Thymus (tissue), 11 donors: ENCODE measurements around the gene GALNT7. TPM values are rescaled to one million over a fixed set of nuclear protein-coding genes. Genes with fewer than 3 reads are reported as not detected.

Source experiments
- DNase-seq, 9 donors: peaks; one replicate each; pipeline ENCODE4 v3.0.0-alpha.2; 2013; ENCODE audit warnings: low spot score in 9 of 9, low read depth in 6 of 9, missing footprints in 1 of 9
- H3K27ac ChIP-seq, 2 donors: one replicate each; pipeline ENCODE4 v1.5.1; 2013; ENCODE audit warnings: control low read depth in 1 of 2, low read depth in 1 of 2, low read length in 1 of 2, mild to moderate bottlenecking in 1 of 2, moderate library complexity in 1 of 2
- H3K27me3 ChIP-seq, 2 donors: one replicate each; pipeline ENCODE4 v1.5.1; 2013; ENCODE audit warnings: low read length in 1 of 2; ENCODE audit not compliant: control insufficient read depth in 2 of 2, insufficient read depth in 1 of 2
- H3K36me3 ChIP-seq, 2 donors: one replicate each; pipeline ENCODE4 v1.5.1; 2013; ENCODE audit warnings: low read length in 1 of 2, mild to moderate bottlenecking in 1 of 2, moderate library complexity in 1 of 2; ENCODE audit not compliant: control insufficient read depth in 2 of 2, insufficient read depth in 2 of 2
- H3K4me1 ChIP-seq, 2 donors: one replicate each; pipeline ENCODE4 v1.5.1; 2013; ENCODE audit warnings: low read length in 2 of 2; ENCODE audit not compliant: control insufficient read depth in 2 of 2, insufficient read depth in 2 of 2
- H3K4me3 ChIP-seq, 2 donors: one replicate each; pipeline ENCODE4 v1.5.1; 2013; ENCODE audit warnings: low read length in 2 of 2, control low read depth in 1 of 2, mild to moderate bottlenecking in 1 of 2
- H3K9me3 ChIP-seq, 2 donors: one replicate each; pipeline ENCODE4 v1.5.1; 2013; ENCODE audit warnings: low read length in 1 of 2, mild to moderate bottlenecking in 1 of 2; ENCODE audit not compliant: control insufficient read depth in 2 of 2, insufficient read depth in 1 of 2
- WGBS: extraction: QIAGEN DNeasy Blood & Tissue Kit; methylation state at CpG from one replicate; pipeline ENCODE4 v1.1.7; 2013; 5-methylcytosine and 5-hydroxymethylcytosine counted together
- polyA plus RNA-seq: library from polyadenylated mRNA; stranded (reverse); fragments of 200-250 nt; gene quantifications from one replicate; pipeline ENCODE4 v1.2.3, GENCODE V29; 2013
- total RNA-seq: library from RNA; stranded (reverse); fragments of 120-200 nt; gene quantifications from one replicate; pipeline ENCODE4 v1.2.4, GENCODE V29; 2013
- donor health status: healthy.

The GALNT7 gene
- total and polyA plus RNA-seq, 2 donors: 40.5 to 81.1 TPM

DNA sequence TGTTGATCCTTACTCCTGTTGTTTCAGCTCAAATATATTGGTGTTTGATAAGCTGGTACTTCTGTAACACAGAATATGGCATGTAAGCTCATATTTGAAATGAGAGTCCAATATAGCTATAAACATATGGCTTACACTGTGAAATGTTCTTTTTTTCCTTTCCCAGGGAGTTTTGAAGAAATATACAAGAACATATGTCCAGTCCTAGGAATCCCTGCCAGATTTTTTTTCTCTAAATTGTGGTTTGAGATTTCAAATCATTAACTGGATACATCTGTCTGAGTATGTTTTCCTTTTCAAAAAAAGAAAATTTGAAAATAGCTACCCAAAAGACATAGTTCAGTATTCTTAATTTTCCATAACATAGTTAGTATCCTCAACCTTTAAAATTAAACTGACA is 105.3 kb downstream of the GALNT7 start:
- peaks cover 5 to 37% of the 10 kb centered on the region in 2 donors for H3K36me3 ChIP-seq
- no peak overlapping the region for H3K4me3 ChIP-seq
- peaks cover 16 to 25% of the 10 kb centered on the region in 2 donors for H3K4me1 ChIP-seq
- no peak overlapping the region for H3K27ac ChIP-seq
- no peaks in the 10 kb centered on the region for H3K27me3 ChIP-seq
- H3K9me3 ChIP-seq: peaks cover 2 to 5% of the 10 kb centered on the region in 2 donors
- no peak for DNase-seq

DNA sequence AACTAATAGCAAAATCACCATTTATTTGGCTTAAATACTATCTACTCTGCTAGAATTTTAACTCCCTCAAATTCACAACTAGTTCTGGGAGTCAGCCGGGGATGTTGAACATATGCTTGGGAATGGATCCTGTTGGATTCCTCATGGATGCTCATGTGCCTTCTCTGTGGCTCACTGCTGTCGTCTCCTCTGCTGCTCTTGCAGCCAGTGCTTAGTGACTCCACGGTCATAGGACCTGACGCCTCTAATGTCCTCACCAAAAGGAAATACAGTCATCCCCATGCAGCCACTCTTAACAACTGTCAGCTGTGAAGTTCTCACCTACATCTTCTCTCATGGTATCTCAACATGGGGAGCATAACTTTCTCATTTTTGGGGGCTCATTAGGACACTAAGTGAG is 106.1 kb downstream of the GALNT7 start:
- H3K4me1 ChIP-seq: peaks cover 14 to 24% of the 10 kb centered on the region in 2 donors
- DNase-seq: no peak
- no peak overlapping the region for H3K4me3 ChIP-seq
- peaks cover 5 to 34% of the 10 kb centered on the region in 2 donors for H3K36me3 ChIP-seq
- H3K9me3 ChIP-seq: peaks cover 2 to 5% of the 10 kb centered on the region in 2 donors
- 98% methylated on average over 4 of the region's 4 CpGs for WGBS
- no peak overlapping the region for H3K27ac ChIP-seq
- H3K27me3 ChIP-seq: no peaks in the 10 kb centered on the region

- H3K9me3 ChIP-seq: peaks cover 2 to 5% of the 10 kb centered on the region in 2 donors
- no peaks in the 10 kb centered on the region for H3K27me3 ChIP-seq
- peaks cover 13 to 27% of the 10 kb centered on the region in 2 donors for H3K4me1 ChIP-seq
- 97% methylated on average over 7 of the region's 7 CpGs for WGBS
- H3K27ac ChIP-seq: no peak overlapping the region
- no peak overlapping the region for H3K4me3 ChIP-seq
- DNase-seq: no peak
- H3K36me3 ChIP-seq: peaks cover 5 to 38% of the 10 kb centered on the region in 2 donors
These were observed 106.5 kb downstream of the GALNT7 start for GRCh38 chr4:173275150-173275549.

- peaks cover 2 to 5% of the 10 kb centered on the region in 2 donors for H3K9me3 ChIP-seq
- no peak overlapping the region for H3K4me3 ChIP-seq
- H3K4me1 ChIP-seq: peaks cover 13 to 34% of the 10 kb centered on the region in 2 donors
- H3K27me3 ChIP-seq: no peaks in the 10 kb centered on the region
- peak overlapping the region in 1 of 2 donors; percentile 34 for H3K27ac ChIP-seq
- H3K36me3 ChIP-seq: peaks cover 5 to 42% of the 10 kb centered on the region in 2 donors
- DNase-seq: no peak
- WGBS: 97% methylated on average over 2 of the region's 2 CpGs
These were observed 108.7 kb downstream of the GALNT7 start for GRCh38 chr4:173277340-173277739.

DNA sequence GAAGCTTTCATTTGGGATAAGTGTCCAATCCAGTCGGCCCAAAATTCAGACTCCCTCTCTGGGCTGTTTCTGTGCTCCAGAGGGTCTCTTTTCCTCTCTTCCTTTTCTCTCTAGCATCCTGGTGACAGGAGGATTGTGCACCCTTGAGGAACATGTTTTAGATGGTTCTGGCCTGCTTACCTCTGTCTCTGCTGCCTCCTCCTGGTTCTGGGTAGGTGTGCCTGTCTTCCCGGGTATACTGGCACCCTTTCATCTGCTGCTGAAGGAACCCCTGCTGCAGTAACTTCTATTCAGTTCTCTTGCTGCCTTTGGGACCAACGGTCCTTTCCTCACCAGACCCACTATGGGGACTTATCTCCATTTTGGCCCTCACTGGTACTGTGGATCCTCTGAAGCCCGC is 112.4 kb downstream of the GALNT7 start:
- no peaks in the 10 kb centered on the region for H3K27me3 ChIP-seq
- peaks cover 3 to 6% of the 10 kb centered on the region in 2 donors for H3K9me3 ChIP-seq
- peaks cover 3 to 26% of the 10 kb centered on the region in 2 donors for H3K36me3 ChIP-seq
- H3K27ac ChIP-seq: peak overlapping the region; percentile 20 to 91
- WGBS: 76% methylated on average over 4 of the region's 4 CpGs
- H3K4me3 ChIP-seq: peak overlapping the region; percentile 44 to 47
- H3K4me1 ChIP-seq: peaks cover 13 to 43% of the 10 kb centered on the region in 2 donors
- DNase-seq: peak in 2 of 9 donors; percentile 54 to 75

GRCh38 chr4:173281406-173282255 is 113.0 kb downstream of the GALNT7 start:
- peaks cover 6 to 11% of the 10 kb centered on the region in 2 donors for H3K9me3 ChIP-seq
- peaks cover 13 to 43% of the 10 kb centered on the region in 2 donors for H3K4me1 ChIP-seq
- DNase-seq: peak in 1 of 9 donors; percentile 57
- no peaks in the 10 kb centered on the region for H3K27me3 ChIP-seq
- peak overlapping the region; percentile 80 to 91 for H3K27ac ChIP-seq
- peak overlapping the region; percentile 44 to 47 for H3K4me3 ChIP-seq
- peaks cover 9 to 32% of the 10 kb centered on the region in 2 donors for H3K36me3 ChIP-seq
- WGBS: 62% methylated on average over 14 of the region's 14 CpGs

DNA sequence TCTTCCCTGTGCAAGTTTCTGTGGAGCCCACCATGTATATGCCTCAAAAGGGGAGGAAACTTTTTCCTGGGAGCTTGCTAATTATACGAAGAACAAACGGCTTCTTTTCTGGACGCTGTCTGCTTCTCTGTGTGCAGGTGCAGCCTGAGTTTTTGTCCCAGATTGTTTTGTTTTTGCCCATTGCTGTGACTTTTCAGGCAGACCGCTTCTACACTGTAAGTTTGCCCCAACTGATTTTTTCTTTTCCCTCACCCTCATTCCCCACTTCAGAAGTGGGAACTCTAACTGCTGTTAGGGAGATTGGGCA is 113.6 kb downstream of the GALNT7 start:
- peaks cover 11 to 41% of the 10 kb centered on the region in 2 donors for H3K4me1 ChIP-seq
- peak overlapping the region; percentile 44 to 47 for H3K4me3 ChIP-seq
- peak overlapping the region; percentile 80 to 91 for H3K27ac ChIP-seq
- H3K36me3 ChIP-seq: peaks cover 14 to 36% of the 10 kb centered on the region in 2 donors
- 32% methylated on average over 4 of the region's 4 CpGs for WGBS
- peaks cover 7 to 12% of the 10 kb centered on the region in 2 donors for H3K9me3 ChIP-seq
- no peaks in the 10 kb centered on the region for H3K27me3 ChIP-seq
- DNase-seq: peak in 2 of 9 donors; percentile 52 to 71

DNA sequence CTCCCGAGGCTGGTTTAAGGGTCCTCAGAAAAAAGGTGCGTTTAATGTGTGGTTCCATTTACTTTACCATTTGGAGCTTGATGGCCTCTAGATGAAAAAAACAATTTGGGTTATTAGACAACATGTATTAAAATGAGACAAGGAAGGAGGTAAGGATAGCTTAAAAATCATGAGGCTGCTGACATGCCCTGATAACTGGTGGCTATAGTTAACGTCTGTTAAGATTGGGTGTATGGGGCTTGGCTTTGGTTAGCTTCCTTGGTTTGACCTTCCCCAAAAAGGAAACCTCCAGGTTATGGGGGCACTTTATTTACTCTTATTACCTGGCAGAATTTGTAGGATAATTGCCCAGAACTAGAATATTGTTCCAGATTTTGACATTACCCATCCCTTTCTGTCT is 114.0 kb downstream of the GALNT7 start:
- DNase-seq: no peak
- Histone ChIP-seq H3K27me3 (no peaks in the 10 kb centered on the region), H3K4me1 (peaks cover 9 to 42% of the 10 kb centered on the region in 2 donors), H3K27ac (peak overlapping the region; percentile 80 to 91), H3K9me3 (peaks cover 7 to 16% of the 10 kb centered on the region in 2 donors), H3K36me3 (peaks cover 18 to 37% of the 10 kb centered on the region in 2 donors), H3K4me3 (peak overlapping the region; percentile 44 to 47)
- WGBS: 70% methylated on average over 3 of the region's 3 CpGs

DNA sequence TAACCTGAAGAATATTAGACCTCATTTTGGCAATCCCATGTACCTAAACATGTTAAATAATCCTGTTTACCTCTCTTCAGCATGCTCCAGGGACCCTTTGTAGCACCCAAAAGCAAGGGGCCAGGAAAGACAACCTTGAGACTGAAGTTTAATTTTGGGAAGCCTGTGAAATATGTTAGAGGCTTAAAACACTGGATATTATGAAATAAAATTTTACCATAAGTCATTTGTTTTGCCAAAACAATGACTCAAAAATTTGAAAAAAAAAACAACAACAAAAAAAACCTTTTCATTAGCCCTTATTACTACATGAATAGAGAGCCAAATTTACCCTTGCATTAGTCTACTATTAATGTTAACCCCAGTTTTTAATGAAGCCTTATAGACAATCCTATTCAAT is 115.9 kb downstream of the GALNT7 start:
- H3K4me3 ChIP-seq: no peak overlapping the region
- no peaks in the 10 kb centered on the region for H3K27me3 ChIP-seq
- H3K36me3 ChIP-seq: peaks cover 18 to 38% of the 10 kb centered on the region in 2 donors
- no peak for DNase-seq
- H3K27ac ChIP-seq: no peak overlapping the region
- H3K9me3 ChIP-seq: peaks cover 7 to 19% of the 10 kb centered on the region in 2 donors
- H3K4me1 ChIP-seq: peaks cover 20 to 51% of the 10 kb centered on the region in 2 donors
